Activated B cell treated with CpG ODN at 0.5 μM for 24 hours (primary cell): ENCODE measurements around the gene PTDSS2. TPM values are rescaled to one million over a fixed set of nuclear protein-coding genes. Genes with fewer than 3 reads are reported as not detected.

Experiments used
- ATAC-seq: fragments of 200-7000 bp; cut with Tn5 transposase; one replicate; pipeline ENCODE4 v1.10.0; 2021; ENCODE audit warnings: low read depth, mild to moderate bottlenecking, moderate library complexity
- CTCF ChIA-PET: fragments of 350-600 bp; sonication (Branson Sonifier 250); formaldehyde crosslinking; loops from one replicate; lab custom pipeline; 2021; ENCODE audit warnings: antibody characterized with exemption; lab: Charles Lee
- POLR2A ChIA-PET: fragments of 350-600 bp; sonication (Branson Sonifier 250); formaldehyde crosslinking; loops from one replicate; lab custom pipeline; 2021; ENCODE audit warnings: antibody characterized with exemption; lab: Charles Lee
- DNase-seq: peaks from one replicate; pipeline ENCODE4 v3.0.0; 2022
- H3K27ac Mint-ChIP-seq: one replicate; pipeline ENCODE4 v1.8.0; 2020; ENCODE audit warnings: mixed read lengths
- H3K27me3 Mint-ChIP-seq: one replicate; pipeline ENCODE4 v1.8.0; 2021; ENCODE audit warnings: mixed read lengths
- H3K36me3 Mint-ChIP-seq: one replicate; pipeline ENCODE4 v1.8.0; 2021; ENCODE audit warnings: low read depth, mixed read lengths
- H3K4me1 Mint-ChIP-seq: one replicate; pipeline ENCODE4 v1.8.0; 2021; ENCODE audit warnings: mixed read lengths
- H3K4me3 Mint-ChIP-seq: one replicate; pipeline ENCODE4 v1.8.0; 2020; ENCODE audit warnings: mild to moderate bottlenecking, mixed read lengths
- H3K9me3 Mint-ChIP-seq: one replicate; pipeline ENCODE4 v1.8.0; 2020; ENCODE audit warnings: mixed read lengths
- intact Hi-C: fragments of 100-400 bp; cut with micrococcal nuclease; formaldehyde crosslinking; loops from one replicate; pipeline ENCODE4 v1.15.1; 2024
- total RNA-seq: library from RNA; stranded (reverse); gene quantifications from 2 replicates; pipeline ENCODE4 v1.2.3, GENCODE V29; 2022
- TF ChIP-seq, protein P1 (sequence below): fragments of 200-600 bp; IDR thresholded peaks from one replicate; pipeline ENCODE4 v1.8.0; 2022; ENCODE audit warnings: antibody characterized with exemption, mild to moderate bottlenecking

The PTDSS2 gene
- total RNA-seq, 1 donor from 2014 or later: 22.0 TPM

DNA sequence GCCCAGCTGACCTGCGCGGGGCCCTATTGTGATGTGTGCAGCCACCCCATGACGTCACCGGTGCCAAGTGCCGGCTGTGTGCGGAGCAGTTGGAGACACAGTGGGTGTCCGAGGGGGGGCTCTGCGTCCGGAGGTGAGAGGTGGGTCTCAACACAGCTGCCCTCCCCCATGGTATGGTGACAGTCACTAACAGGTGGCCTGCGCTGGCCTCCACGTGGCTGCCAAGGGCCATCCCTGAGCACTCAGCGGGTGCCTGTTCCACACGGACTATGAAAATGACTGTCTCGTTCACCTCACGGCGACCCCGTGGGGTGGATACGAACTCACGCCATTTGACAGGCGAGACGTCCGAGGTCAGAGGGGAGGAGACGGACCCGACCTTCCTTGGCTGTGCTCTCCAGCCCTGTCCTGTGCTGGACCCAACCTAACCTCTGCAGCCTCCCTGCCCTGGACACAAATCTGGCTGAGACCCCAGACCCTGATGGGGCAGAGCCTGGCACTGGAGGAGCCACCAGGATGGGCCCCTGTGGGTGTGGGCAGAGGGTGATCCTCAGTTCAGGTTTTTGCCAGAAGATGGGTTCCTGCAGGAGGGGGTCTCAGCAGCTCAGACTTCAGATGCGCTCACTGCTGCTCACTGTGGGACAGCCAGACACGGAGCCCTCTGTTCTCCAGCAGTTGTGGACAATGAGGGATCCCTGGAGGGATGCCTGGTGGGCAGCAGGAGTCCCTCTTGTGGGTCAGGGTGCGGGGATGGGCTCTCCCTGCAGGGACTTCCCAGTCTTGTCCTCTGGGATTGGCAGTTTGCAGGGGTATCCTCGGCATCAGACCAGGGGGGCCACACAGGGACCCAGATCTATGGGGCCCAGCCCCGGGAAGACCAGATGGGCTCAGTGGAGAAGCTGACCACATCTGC is 79.0 kb downstream of the PTDSS2 start:
- no peaks in the 10 kb centered on the region for H3K27me3 Mint-ChIP-seq
- no peak overlapping the region for H3K4me3 Mint-ChIP-seq
- DNase-seq (no peak), ATAC-seq (no peak)
- H3K27ac Mint-ChIP-seq: no peak overlapping the region
- POLR2A ChIA-PET: no interaction called here
- peaks cover 4% of the 10 kb centered on the region for H3K4me1 Mint-ChIP-seq
- intact Hi-C loops: no loop called here
- H3K9me3 Mint-ChIP-seq: no peaks in the 10 kb centered on the region
- CTCF ChIA-PET: no interaction called here
- H3K36me3 Mint-ChIP-seq: peaks cover 21% of the 10 kb centered on the region
- TF ChIP-seq, protein P1, sequence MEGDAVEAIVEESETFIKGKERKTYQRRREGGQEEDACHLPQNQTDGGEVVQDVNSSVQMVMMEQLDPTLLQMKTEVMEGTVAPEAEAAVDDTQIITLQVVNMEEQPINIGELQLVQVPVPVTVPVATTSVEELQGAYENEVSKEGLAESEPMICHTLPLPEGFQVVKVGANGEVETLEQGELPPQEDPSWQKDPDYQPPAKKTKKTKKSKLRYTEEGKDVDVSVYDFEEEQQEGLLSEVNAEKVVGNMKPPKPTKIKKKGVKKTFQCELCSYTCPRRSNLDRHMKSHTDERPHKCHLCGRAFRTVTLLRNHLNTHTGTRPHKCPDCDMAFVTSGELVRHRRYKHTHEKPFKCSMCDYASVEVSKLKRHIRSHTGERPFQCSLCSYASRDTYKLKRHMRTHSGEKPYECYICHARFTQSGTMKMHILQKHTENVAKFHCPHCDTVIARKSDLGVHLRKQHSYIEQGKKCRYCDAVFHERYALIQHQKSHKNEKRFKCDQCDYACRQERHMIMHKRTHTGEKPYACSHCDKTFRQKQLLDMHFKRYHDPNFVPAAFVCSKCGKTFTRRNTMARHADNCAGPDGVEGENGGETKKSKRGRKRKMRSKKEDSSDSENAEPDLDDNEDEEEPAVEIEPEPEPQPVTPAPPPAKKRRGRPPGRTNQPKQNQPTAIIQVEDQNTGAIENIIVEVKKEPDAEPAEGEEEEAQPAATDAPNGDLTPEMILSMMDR: no peak

DNA sequence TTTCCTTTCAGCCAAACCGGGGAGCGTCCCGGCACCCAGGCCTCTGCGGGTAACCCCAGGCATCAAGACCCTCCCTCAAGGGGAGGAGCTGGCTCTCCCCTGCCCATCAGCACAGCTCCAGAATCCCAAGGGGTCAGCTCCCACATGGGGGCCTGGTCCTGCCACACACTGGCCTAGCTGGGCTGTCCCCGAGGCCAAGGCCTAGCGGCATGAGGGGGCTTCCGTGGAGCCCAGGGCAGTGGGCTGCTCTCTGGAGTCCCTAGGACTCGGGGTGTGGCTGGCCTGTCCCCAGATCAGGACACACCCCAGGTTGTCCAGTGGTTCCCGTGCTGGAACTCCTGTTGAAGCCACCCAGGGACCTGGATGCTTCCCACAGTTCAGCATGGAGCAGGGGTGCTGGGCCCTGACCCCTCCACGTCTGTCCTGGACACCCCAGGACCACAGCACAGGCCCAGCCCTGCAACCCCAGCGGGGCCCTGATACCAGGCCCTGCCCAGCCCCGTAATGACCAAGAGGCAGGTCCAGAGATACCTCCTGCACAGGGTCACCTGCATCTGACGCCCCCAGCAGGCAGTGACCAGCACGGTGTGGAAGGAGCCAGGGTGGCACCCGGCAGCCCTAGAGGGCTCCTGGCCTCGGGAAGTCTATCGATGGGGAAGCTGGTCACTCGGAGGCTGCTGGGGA is 79.8 kb downstream of the PTDSS2 start:
- CTCF ChIA-PET: no interaction called here
- peaks cover 4% of the 10 kb centered on the region for H3K4me1 Mint-ChIP-seq
- H3K4me3 Mint-ChIP-seq: no peak overlapping the region
- H3K27ac Mint-ChIP-seq: no peak overlapping the region
- TF ChIP-seq, protein P1: no peak
- intact Hi-C loops: loop anchor here (10.0 kb wide), 1 partner anchor 385 kb away; the partner anchor contains the start of gene CHID1
- H3K36me3 Mint-ChIP-seq: peaks cover 21% of the 10 kb centered on the region
- H3K27me3 Mint-ChIP-seq: no peaks in the 10 kb centered on the region
- POLR2A ChIA-PET: no interaction called here
- ATAC-seq (no peak), DNase-seq (no peak)
- no peaks in the 10 kb centered on the region for H3K9me3 Mint-ChIP-seq

DNA sequence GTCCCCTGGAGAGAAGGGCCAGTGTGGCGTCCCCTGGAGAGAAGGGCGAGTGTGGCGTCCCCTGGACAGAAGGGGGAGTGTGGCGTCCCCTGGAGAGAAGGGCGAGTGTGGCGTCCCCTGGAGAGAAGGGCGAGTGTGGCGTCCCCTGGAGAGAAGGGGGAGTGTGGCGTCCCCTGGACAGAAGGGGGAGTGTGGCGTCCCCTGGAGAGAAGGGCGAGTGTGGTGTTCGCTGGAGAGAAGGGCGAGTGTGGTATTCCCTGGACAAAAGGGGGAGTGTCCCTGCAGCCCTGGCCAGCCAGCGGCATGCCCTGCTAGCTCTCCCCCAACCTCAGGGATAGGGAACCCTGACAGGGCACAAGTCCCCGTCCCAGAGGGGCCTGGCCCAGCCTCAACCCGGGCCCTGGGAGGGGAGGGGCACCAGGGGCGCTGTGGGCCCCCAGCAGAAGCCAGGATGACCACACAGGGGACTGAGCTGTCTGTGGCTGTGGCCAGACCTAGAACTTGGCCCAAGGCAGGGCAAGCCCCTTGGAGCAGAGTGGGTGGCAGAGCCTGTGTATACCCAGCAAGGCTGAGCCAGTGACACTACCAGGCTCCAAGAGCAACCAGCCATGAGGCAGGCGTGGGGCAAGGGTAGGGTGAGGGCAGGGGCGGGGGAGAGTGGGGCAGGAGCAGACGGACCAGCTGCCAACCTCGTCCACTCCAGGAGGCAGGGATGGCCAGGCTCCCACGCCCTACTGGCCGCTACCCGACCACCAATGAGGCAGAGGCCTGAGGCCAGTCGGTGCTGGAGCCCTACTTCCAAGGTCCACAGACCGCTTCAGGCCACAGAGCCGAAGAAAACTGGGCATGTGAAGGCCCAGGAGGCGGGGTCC is 81.1 kb downstream of the PTDSS2 start:
- CTCF ChIA-PET: no interaction called here

DNA sequence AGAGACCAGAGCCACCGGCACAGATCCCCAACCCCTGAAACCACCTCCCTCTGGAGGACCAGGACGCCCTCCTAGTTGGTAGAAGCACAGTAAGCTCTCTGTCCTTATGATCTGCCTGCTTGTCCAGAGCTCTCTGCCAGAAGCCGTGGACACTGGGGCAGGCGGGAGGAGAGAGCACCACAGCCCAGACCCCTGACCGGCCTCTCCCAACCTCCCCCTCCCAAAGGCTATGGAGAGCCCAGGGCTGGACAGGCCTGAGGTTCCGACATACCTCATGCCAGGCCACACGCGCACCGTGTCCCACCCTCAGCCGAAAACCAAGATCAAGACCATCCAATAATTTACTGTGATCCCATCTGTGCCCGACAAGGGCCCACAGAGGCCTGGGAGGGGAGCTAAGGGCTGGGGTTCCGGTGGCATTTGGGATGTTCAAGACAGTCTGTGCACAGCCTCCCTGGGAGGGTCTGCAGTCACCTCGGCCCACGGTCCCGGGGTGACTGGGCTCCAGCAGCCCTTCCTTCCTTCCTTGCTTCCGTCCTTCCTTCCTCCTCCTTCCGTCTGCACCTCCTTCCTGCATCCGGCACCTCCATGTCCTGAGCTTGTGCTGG is 81.9 kb downstream of the PTDSS2 start:
- Mint-ChIP-seq H3K36me3 (peaks cover 23% of the 10 kb centered on the region), H3K4me3 (no peak overlapping the region), H3K27ac (no peak overlapping the region), H3K4me1 (peaks cover 9% of the 10 kb centered on the region), H3K9me3 (no peaks in the 10 kb centered on the region), H3K27me3 (no peaks in the 10 kb centered on the region)
- ChIA-PET POLR2A (interaction anchor here (0.6 to 1.0 kb wide), 3 partner anchors 25 to 165 kb away, joined by 3 to 4 read pairs (median 3); partner anchors contain the start of genes LMNTD2 and RNH1), CTCF (no interaction called here)
- intact Hi-C loops: loop anchor here (10.0 kb wide), 1 partner anchor 383 kb away; the partner anchor contains the start of gene CHID1
- TF ChIP-seq, protein P1: no peak
- DNase-seq (no peak), ATAC-seq (no peak)

More for the DNA sequence above, 81.1 kb downstream of the PTDSS2 start:
- no peak for ATAC-seq
- Mint-ChIP-seq H3K4me3 (no peak overlapping the region), H3K27ac (no peak overlapping the region), H3K9me3 (no peaks in the 10 kb centered on the region), H3K4me1 (peaks cover 5% of the 10 kb centered on the region), H3K36me3 (peaks cover 22% of the 10 kb centered on the region), H3K27me3 (no peaks in the 10 kb centered on the region)
- POLR2A ChIA-PET: interaction anchor here (0.6 to 1.0 kb wide), 2 partner anchors 25 to 166 kb away, joined by 3 to 4 read pairs; partner anchors contain the start of gene RNH1
- DNase-seq: no peak
- intact Hi-C loops: loop anchor here (10.0 kb wide), 1 partner anchor 384 kb away; the partner anchor contains the start of gene CHID1
- TF ChIP-seq, protein P1: no peak
